Small intestine (tissue), 7 donors: Measurements from ENCODE around the gene SPATA46. TPM values are rescaled to one million over a fixed set of nuclear protein-coding genes. Genes with fewer than 3 reads are reported as not detected.

Experiments
- DNase-seq, 2 donors: peaks; one replicate each; pipeline versions ENCODE4 v3.0.0 to v3.0.0-alpha.2; 2013
- FAIRE-seq: peaks from 2 replicates; lab custom pipeline; 2012; peaks lifted over from hg19 to GRCh38; lab: Jason Lieb, UNC
- H3K27ac ChIP-seq, 3 donors: one replicate each; pipeline ENCODE4 v1.5.1; 2013; ENCODE audit warnings: low read length in 2 of 3, mild to moderate bottlenecking in 2 of 3, control low read depth in 1 of 3, inconsistent platforms in 1 of 3, low read depth in 1 of 3, moderate library complexity in 1 of 3
- H3K27me3 ChIP-seq, 3 donors: one replicate each; pipeline ENCODE4 v1.6.1; 2013; ENCODE audit warnings: low read length in 3 of 3, inconsistent platforms in 1 of 3; ENCODE audit not compliant: control insufficient read depth in 3 of 3, insufficient read depth in 3 of 3
- H3K36me3 ChIP-seq, 3 donors: one replicate each; pipeline ENCODE4 v1.6.1; 2013; ENCODE audit warnings: low read length in 3 of 3, inconsistent platforms in 1 of 3, low read depth in 1 of 3, mild to moderate bottlenecking in 1 of 3, moderate library complexity in 1 of 3; ENCODE audit not compliant: control insufficient read depth in 3 of 3, insufficient read depth in 2 of 3
- H3K4me1 ChIP-seq, 3 donors: one replicate each; pipeline ENCODE4 v1.6.1; 2013; ENCODE audit warnings: low read length in 2 of 3, inconsistent platforms in 1 of 3, low read depth in 1 of 3, mild to moderate bottlenecking in 1 of 3, moderate library complexity in 1 of 3; ENCODE audit not compliant: control insufficient read depth in 3 of 3, insufficient read depth in 2 of 3
- H3K4me3 ChIP-seq, 3 donors: one replicate each; pipeline ENCODE4 v1.5.1; 2013; ENCODE audit warnings: low read length in 3 of 3, control low read depth in 1 of 3, inconsistent platforms in 1 of 3, low read depth in 1 of 3, mild to moderate bottlenecking in 1 of 3, moderate library complexity in 1 of 3
- H3K9me3 ChIP-seq, 2 donors: one replicate each; pipeline ENCODE4 v1.6.1; 2013; ENCODE audit warnings: low read depth in 1 of 2, low read length in 1 of 2; ENCODE audit not compliant: control insufficient read depth in 2 of 2, insufficient read depth in 1 of 2
- WGBS, 3 donors: extraction: QIAGEN DNeasy Blood & Tissue Kit; methylation state at CpG; one replicate each; pipeline ENCODE4 v1.1.7; 2013; 5-methylcytosine and 5-hydroxymethylcytosine counted together
- polyA plus RNA-seq, 4 donors: library from polyadenylated mRNA; stranded (reverse) in 3 of 4; unstranded in 1 of 4; fragments of 200-250 nt in 3 of 4; fragments of 120-200 nt in 1 of 4; gene quantifications; one replicate each; pipeline versions ENCODE4 v1.2.1 to v1.2.3, GENCODE V29; 2013
- donor health status: healthy with polysubstance abuse.
- donor health status: control.
- donor health status: control.
- donor health status: Bipolar disorder and iron deficiency.
- donor health status: healthy.

SPATA46 gene
- polyA plus RNA-seq, 4 donors: 0.25 TPM; not detected in 3

DNA sequence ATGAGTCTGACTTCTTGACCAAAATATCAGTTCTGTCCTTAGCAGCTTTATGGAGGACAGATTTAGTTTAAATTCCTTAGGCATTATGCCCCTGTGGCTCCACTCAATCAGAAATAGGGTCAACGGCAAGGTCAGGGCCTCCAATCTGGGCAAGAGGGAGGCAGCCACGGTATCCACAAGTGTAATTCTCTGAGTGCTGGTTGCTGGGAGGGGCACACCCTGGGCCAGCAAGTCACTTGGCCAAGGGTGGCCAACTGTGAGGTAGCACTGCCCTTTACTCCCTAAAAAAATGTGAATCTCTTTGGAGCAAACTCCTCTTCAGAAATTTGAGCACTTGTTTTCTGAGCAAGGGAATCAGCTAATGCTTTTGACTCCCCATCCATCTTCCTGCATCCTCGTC lies 12.8 kb downstream of the SPATA46 start:
- no peaks in the 10 kb centered on the region for H3K9me3 ChIP-seq
- FAIRE-seq (no peak), DNase-seq (no peak)
- no peak overlapping the region for H3K4me3 ChIP-seq
- H3K27me3 ChIP-seq: no peaks in the 10 kb centered on the region
- H3K36me3 ChIP-seq: peaks cover 0 to 33% (median 6%) of the 10 kb centered on the region in 3 donors
- WGBS, 3 donors: 74 to 81% (median 81%) methylated on average over 3 of the region's 3 CpGs
- no peak overlapping the region for H3K27ac ChIP-seq
- H3K4me1 ChIP-seq: peaks cover 0 to 11% (median 0%) of the 10 kb centered on the region in 3 donors

DNA sequence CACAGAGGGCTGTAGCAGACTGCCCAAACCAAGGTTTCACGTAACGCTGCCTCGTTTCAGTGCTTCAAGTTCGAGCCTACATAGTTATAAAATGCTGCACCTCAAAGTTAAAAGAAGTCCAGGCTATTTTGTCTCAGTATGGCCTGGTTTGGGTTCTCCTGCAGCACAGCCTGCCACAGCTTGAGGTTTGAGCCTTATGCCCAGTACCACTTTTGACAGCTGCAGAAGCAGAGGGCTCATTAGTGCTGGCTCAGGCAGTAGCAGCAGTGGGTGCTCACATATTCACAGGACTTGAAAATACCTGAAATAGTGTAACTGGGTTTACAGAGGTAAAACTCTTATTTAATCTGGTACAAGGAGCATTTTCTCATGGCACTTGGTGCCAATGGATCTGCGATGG lies 15.3 kb downstream of the SPATA46 start:
- no peak for FAIRE-seq
- no peaks in the 10 kb centered on the region for H3K27me3 ChIP-seq

DNA sequence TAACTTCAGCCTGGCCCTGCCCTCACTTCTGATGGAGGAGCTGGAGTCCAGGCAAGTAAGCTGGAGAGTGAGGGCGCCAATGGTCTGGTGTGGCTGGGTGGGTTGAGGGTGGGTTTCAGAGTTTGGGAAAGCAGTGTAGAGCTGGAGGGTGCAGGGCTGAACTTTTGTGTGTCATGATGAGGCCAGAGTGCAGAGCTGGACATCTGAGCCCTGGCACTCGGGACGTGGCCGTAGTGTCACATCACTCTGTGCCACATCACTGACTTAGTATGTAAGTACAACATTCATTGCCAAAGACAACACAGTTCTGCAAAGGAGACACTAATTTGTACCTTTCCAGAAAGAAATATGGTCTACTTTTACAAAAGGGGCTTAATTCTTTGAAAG lies 15.8 kb downstream of the SPATA46 start:
- FAIRE-seq (no peak), DNase-seq (no peak)
- no peak overlapping the region for H3K4me3 ChIP-seq
- WGBS, 3 donors: 91 to 95% (median 93%) methylated on average over 4 of the region's 4 CpGs
- peaks cover 0 to 11% (median 0%) of the 10 kb centered on the region in 3 donors for H3K4me1 ChIP-seq
- no peaks in the 10 kb centered on the region for H3K27me3 ChIP-seq
- H3K9me3 ChIP-seq: no peaks in the 10 kb centered on the region
- peaks cover 0 to 26% (median 2%) of the 10 kb centered on the region in 3 donors for H3K36me3 ChIP-seq
- H3K27ac ChIP-seq: no peak overlapping the region

More for the DNA sequence above, 15.3 kb downstream of the SPATA46 start:
- Histone ChIP-seq H3K27ac (no peak overlapping the region), H3K4me1 (peaks cover 0 to 11% (median 0%) of the 10 kb centered on the region in 3 donors), H3K4me3 (no peak overlapping the region), H3K36me3 (peaks cover 0 to 24% (median 2%) of the 10 kb centered on the region in 3 donors), H3K9me3 (no peaks in the 10 kb centered on the region)
- no peak for DNase-seq
- WGBS, 3 donors: 87 to 91% (median 88%) methylated on average over 5 of the region's 5 CpGs

DNA sequence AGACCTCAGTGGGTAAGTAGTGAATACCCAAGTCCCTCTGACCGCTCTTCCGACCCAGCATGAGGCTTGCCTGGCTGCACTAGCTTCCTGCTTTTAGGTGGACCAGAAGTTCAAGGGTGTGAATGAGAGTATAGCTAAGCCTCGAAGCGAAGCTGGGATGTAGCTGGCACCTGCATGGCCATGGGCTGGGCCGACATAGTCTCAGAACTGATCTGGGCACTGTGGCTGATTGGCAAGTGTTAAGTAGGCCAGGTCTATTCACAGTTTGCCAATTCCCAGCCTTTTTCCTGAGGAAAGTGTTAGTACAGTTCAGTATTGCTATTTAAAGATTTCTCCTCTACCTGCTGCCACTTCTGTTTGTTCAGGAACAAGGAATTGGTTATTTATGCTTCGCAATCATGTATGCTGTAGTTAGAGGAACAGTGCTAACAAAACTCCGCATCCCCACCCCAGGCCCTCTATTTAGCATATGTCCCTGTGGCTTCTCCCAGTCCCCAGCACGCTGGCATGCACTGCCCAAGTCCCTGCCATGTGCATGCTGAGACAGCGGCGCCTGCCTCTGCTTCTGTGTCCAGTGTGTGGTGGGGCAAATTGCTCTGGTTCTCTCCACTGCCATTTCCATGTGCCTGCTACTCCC lies 16.3 kb downstream of the SPATA46 start:
- Histone ChIP-seq H3K4me1 (peaks cover 0 to 10% (median 0%) of the 10 kb centered on the region in 3 donors), H3K9me3 (no peaks in the 10 kb centered on the region), H3K36me3 (peaks cover 0 to 28% (median 2%) of the 10 kb centered on the region in 3 donors), H3K4me3 (no peak overlapping the region), H3K27ac (no peak overlapping the region), H3K27me3 (no peaks in the 10 kb centered on the region)
- FAIRE-seq (no peak), DNase-seq (no peak)
- 83 to 90% (median 90%) methylated on average over 10 of the region's 10 CpGs for WGBS, 3 donors

DNA sequence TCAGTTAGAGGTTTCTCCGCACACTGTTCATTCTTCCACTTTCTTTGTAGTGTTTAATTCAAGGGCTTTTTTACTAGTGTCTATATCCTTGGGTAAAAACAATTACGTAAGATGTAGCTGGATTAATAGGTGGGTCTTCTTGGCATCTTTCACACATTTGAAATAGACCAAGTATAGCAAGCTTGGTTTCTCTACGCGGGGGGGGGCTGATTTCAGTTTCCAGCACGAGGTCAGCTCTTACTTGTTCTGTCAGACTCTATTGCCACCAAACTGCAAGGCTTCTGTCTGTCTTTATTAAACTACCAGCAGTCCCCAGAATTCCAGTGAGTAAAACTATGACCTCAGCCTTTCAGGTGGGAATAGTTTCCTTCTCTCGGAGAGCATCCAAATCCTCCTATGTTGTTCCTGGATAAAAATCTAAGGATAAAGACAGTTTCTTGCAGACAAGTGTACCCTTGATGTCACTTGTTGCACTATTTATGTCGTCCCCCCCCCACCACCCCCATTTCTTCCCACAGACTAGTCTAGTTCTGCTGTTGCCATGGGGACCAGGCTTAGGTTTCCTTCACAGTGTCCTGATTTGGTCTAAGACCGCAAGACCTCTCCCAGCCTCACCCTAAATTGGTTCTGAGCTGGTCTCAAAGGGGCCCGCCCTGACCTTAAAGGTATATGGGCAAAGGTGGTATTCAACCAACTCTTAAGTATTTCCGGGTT lies 17.0 kb downstream of the SPATA46 start:
- Histone ChIP-seq H3K4me1 (peaks cover 0 to 6% (median 0%) of the 10 kb centered on the region in 3 donors), H3K36me3 (peaks cover 0 to 29% (median 2%) of the 10 kb centered on the region in 3 donors), H3K4me3 (no peak overlapping the region), H3K27ac (no peak overlapping the region), H3K27me3 (no peaks in the 10 kb centered on the region), H3K9me3 (no peaks in the 10 kb centered on the region)
- WGBS, 3 donors: 80 to 92% (median 88%) methylated on average over 10 of the region's 10 CpGs
- no peak for FAIRE-seq
- DNase-seq: no peak

DNA sequence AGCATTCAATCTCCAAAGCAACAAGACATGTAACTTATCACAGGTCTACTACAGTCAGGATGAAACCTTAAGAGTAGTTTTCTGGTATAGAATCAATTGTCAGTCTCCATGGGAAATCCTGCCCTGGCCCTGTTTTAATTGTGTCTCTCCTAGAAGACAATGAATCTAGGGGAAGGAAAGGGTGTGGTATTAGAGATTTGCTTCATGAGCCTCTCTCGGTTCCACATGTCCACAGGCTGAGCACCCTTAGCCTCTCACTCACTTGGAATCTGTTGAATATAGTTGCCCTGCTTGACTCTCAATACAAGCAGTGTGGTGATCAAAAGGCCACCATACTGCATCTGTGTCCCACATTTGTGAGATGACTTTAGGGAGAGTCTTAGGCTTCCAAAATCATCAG lies 17.7 kb downstream of the SPATA46 start:
- WGBS, 3 donors: 70 to 91% (median 90%) methylated on average over 1 of the region's 1 CpG
- peaks cover 0 to 29% (median 2%) of the 10 kb centered on the region in 3 donors for H3K36me3 ChIP-seq
- H3K4me1 ChIP-seq: peaks cover 0 to 9% (median 0%) of the 10 kb centered on the region in 3 donors
- DNase-seq (no peak), FAIRE-seq (no peak)
- H3K4me3 ChIP-seq: no peak overlapping the region
- H3K9me3 ChIP-seq: no peaks in the 10 kb centered on the region
- H3K27ac ChIP-seq: no peak overlapping the region
- H3K27me3 ChIP-seq: no peaks in the 10 kb centered on the region

DNA sequence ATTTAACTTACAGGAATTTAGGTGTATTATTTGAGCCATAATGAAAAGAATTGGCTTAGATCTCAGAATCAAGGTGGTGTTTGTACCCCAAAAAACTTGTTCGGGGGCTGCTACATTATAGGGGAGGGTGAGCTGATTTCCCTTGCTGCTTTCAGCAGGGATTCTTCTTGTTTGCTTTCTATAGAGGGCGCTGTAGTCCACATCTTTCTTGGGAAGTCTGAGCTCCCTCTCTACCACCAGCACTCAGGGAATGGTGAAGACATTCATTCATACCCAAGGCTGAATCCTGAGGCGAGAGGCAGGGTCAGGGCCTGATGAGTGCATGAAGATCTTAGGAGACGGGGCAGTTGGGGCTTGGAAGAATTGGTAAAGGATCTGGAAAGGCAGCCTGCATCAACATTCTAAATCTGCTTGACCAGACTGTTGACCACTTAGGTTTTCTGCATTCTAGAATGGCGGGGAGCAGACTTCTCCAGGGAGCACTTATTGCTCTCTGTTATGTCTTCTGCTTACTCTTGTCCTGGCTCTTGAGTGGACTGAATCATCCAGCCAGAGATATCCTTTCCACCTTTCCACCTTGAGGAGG lies 18.9 kb downstream of the SPATA46 start:
- Histone ChIP-seq H3K27ac (no peak overlapping the region), H3K4me3 (no peak overlapping the region), H3K4me1 (peaks cover 0 to 15% (median 0%) of the 10 kb centered on the region in 3 donors), H3K27me3 (no peaks in the 10 kb centered on the region), H3K36me3 (peaks cover 0 to 26% (median 2%) of the 10 kb centered on the region in 3 donors), H3K9me3 (no peaks in the 10 kb centered on the region)
- no peak for FAIRE-seq
- WGBS, 3 donors: 47 to 50% (median 49%) methylated on average over 5 of the region's 5 CpGs
- DNase-seq: peak; percentile 64 to 70

DNA sequence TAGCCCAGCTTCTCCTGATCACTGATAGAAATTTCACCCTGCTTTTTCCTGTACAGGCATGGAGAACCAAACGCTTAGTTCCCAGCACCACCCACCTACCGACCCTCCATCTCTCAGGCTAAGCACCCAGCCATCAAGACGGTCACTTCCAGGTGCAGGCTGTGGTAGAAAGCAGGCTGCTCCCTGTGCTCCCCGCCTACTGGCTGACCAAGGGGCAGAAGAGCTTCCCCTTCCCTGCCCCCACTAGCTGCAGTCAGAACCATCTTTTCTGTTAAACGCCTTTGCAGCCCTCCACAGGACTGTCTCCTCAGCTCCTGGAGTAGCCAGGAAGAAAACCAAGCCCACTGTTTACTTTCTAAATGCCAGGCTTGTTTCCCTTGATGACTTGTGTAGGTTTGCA lies 23.0 kb downstream of the SPATA46 start:
- Histone ChIP-seq H3K27me3 (no peaks in the 10 kb centered on the region), H3K4me3 (no peak overlapping the region), H3K9me3 (peaks cover 0 to 3% of the 10 kb centered on the region in 2 donors), H3K4me1 (peaks cover 6 to 43% (median 9%) of the 10 kb centered on the region in 3 donors), H3K36me3 (peaks cover 0 to 17% (median 0%) of the 10 kb centered on the region in 3 donors), H3K27ac (no peak overlapping the region)
- FAIRE-seq (no peak), DNase-seq (no peak)
- WGBS, 3 donors: 68 to 87% (median 84%) methylated on average over 5 of the region's 5 CpGs
